VCaP (cell line): ENCODE data around the gene RIMOC1.
A peak's percentile ranks its signal among the peaks of the same experiment; 100 is the strongest.

Experiments
- H3K27ac ChIP-seq: fragments of 450-650 bp; 2 replicates; pipeline ENCODE4 v1.5.1; 2017
- TF ChIP-seq, protein P1 (sequence below): fragments of 450-650 bp; conservative IDR thresholded peaks from 2 replicates; pipeline ENCODE4 v1.5.1; 2017; ENCODE audit warnings: mild to moderate bottlenecking, moderate library complexity

RIMOC1 gene

GRCh38 chr5:41869724-41870626, 34.2 kb upstream of the RIMOC1 start, which contains the start of gene OXCT1:
OXCT1 (minus strand) TSS chr5:41870425; CDS start chr5:41870358, 67 bp downstream.
- peak within 1 kb of the TSS; percentile 94 for H3K27ac ChIP-seq
- TF ChIP-seq, protein P1, sequence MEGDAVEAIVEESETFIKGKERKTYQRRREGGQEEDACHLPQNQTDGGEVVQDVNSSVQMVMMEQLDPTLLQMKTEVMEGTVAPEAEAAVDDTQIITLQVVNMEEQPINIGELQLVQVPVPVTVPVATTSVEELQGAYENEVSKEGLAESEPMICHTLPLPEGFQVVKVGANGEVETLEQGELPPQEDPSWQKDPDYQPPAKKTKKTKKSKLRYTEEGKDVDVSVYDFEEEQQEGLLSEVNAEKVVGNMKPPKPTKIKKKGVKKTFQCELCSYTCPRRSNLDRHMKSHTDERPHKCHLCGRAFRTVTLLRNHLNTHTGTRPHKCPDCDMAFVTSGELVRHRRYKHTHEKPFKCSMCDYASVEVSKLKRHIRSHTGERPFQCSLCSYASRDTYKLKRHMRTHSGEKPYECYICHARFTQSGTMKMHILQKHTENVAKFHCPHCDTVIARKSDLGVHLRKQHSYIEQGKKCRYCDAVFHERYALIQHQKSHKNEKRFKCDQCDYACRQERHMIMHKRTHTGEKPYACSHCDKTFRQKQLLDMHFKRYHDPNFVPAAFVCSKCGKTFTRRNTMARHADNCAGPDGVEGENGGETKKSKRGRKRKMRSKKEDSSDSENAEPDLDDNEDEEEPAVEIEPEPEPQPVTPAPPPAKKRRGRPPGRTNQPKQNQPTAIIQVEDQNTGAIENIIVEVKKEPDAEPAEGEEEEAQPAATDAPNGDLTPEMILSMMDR = no peak

GRCh38 chr5:41870627-41871048, 33.5 kb upstream of the RIMOC1 start:
- TF ChIP-seq, protein P1 = no peak

GRCh38 chr5:41871852-41872251, 32.3 kb upstream of the RIMOC1 start:
- TF ChIP-seq, protein P1 = no peak
- H3K27ac ChIP-seq = peak overlapping the region; percentile 94

More at GRCh38 chr5:41870627-41871048, 33.5 kb upstream of the RIMOC1 start:
- H3K27ac ChIP-seq = peak overlapping the region; percentile 94

DNA sequence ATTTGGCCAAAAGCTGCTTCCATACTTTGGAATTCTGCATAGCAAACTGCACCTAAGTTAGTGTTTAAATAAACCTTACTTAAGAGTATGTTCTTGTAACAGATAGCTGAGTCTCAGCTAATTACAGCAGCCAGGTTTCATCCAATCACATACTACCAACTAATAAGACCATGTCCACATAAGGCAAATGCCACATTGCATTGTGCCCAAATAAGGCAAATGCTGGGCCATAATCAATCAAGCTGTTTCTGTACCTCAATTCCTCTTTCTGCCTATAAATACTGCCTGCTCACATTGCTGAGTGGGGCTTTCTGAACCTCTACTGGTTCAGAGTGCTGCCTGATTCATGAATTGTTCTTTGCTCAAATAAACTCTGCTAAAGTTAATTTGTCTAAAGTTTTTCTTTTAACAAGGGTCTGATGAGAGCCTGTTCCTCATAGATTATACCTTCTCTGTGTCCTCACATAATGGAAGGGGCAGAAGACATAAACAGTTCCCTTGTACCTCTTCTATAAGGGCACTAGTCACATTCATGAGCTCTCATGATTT, 29.6 kb upstream of the RIMOC1 start:
- H3K27ac ChIP-seq = no peak overlapping the region
- TF ChIP-seq, protein P1 = no peak

DNA sequence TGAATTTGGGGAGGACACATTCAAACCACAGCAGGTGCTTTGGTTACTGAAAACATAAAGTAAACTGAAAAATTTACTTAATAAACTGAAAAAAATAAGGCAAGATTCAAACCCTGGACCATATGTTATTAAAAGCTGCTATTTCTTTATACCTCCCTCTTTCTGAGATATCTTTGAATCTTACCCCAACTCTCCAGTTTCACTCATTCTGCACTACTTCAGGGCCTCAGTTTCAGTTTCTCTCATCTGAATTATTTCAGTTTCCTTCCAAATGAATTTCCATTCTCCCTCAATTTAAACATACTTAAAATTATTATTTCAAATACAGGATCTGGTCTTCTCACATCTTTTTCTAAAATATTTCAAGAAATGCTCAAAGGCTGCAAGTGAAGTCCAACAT, 29.0 kb upstream of the RIMOC1 start:
- no peak overlapping the region for H3K27ac ChIP-seq

GRCh38 chr5:41876678-41877077, 27.5 kb upstream of the RIMOC1 start:
- H3K27ac ChIP-seq = no peak overlapping the region
- TF ChIP-seq, protein P1 = no peak

More for the DNA sequence above, 29.0 kb upstream of the RIMOC1 start:
- TF ChIP-seq, protein P1 = no peak

- H3K27ac ChIP-seq = no peak overlapping the region
- TF ChIP-seq, protein P1 = no peak
Observed at GRCh38 chr5:41877408-41877807, 26.7 kb upstream of the RIMOC1 start.
